HG03521 (cell line): ENCODE data around the gene TFIP11.

Experiments used
- ATAC-seq: cut with Tn5 transposase; IDR thresholded peaks from one replicate; pipeline ENCODE4 v1.9.1; 2021; ENCODE audit warnings: mild to moderate bottlenecking, moderate library complexity; ENCODE audit not compliant: unreplicated experiment

The TFIP11 gene

GRCh38 chr22:26450453-26451185 is 61.7 kb downstream of the TFIP11 start:
- no peak for ATAC-seq

GRCh38 chr22:26448941-26449340 is 63.3 kb downstream of the TFIP11 start:
- ATAC-seq: no peak

GRCh38 chr22:26448334-26448733 is 63.9 kb downstream of the TFIP11 start:
- ATAC-seq: no peak

GRCh38 chr22:26447584-26448329 is 64.5 kb downstream of the TFIP11 start:
- ATAC-seq: no peak

- no peak for ATAC-seq
Observed at GRCh38 chr22:26446808-26447515, 65.3 kb downstream of the TFIP11 start.

- ATAC-seq: no peak
Observed at GRCh38 chr22:26445577-26446275, 66.5 kb downstream of the TFIP11 start.

- no peak for ATAC-seq
Observed at GRCh38 chr22:26444777-26445176, 67.5 kb downstream of the TFIP11 start.

GRCh38 chr22:26443901-26444690 is 68.2 kb downstream of the TFIP11 start:
- no peak for ATAC-seq

- no peak for ATAC-seq
Observed at GRCh38 chr22:26442086-26442756, 70.1 kb downstream of the TFIP11 start.
